Activated CD4-positive, alpha-beta T cell treated with anti-CD3 and anti-CD28 coated beads for 48 hours (primary cell): ENCODE data around the gene RMC1.
"Not testable (repeated sequence)": the region's sequence is repeated elsewhere in the genome, so short reads cannot be mapped to it uniquely, and the experiment has no call there.

ENCODE experiments used
- DNase-seq: peaks from one replicate; pipeline ENCODE4 v3.0.0-alpha.2; 2020

The RMC1 gene

DNA sequence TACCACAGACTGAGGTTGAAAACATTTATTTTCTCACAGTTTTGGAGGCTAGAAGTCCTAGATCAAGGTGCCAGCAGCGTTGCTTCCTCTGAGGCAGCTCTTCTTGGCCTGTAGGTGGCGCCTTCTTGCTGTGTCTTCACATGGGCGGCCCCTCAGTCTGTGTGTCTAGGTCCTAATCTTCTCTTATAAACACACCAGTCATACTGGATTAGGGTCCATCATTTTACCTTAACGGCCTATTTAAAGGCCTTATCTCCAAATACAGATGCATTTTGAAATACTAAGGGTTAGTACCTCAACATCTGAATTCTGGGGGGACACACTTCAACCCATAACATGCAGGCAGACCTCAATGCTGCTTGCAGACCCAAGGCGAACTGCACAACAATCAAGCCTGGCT is 4.4 kb upstream of the RMC1 start:
- DNase-seq = peak; percentile 79

DNA sequence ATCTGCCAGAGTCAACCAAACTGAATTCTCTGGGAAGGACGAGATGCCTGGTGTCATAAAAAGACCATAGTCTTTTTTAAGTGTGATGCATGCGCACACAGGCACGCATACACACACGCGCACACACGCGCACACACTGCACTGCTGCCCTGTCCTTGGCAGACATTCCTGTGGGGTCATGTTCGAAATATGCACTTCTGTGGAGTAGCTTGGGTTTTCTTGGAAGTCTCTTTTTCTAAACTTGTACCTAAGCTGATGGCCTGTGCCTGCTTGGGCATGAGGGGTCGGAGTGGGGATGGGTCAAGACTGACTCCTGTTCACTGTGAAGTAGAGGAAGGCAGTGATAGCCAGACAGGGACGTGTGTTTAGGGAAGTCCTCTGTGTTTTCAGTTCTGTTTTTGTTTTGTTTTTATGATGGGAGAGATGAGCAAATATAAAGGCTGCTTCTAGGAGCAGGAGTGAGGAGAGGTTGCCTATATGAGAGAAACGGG is 4.0 kb upstream of the RMC1 start:
- DNase-seq = no peak

DNA sequence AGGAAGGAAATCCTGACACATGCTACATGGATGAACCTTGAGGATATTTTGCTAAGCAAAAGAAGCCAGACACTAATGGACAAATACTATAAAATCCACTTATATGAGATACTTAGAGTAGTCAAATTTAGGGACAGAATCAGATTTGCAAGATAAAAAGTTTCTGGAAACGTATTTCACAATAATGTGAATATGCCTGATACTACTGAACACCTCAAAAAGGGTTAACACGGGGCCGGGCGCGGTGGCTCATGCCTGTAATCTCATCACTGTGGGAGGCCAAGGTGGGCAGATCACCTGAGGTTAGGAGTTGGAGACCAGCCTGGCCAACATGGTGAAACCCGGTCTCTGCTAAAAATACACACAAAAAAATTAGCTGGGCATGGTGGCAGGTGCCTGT is 1.7 kb upstream of the RMC1 start:
- no peak for DNase-seq

DNA sequence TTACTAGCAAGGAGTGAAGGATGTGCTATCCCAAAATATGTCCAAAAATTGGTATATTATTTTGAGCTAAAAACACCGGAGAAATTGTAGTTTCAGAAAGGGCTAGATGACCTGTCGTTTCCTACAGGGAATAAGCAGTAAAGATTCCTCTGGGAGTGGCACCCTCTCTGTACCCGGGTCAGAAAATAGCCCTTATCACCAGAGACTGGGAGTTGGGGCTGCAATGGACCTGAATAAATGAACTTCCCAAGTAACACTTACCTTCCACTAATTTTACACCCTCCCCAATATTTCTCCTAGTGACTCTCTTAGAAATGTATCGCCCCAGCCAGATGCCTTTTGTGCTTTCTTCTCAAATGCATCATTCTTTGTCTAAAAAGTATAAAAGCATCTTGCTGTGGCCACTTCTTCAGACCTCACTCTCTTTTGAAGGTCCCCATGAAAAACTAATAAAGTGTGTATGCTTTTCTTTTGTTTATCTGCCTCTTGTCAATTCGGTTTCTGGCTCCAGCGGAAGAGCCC is 734 bp upstream of the RMC1 start:
- no peak for DNase-seq

DNA sequence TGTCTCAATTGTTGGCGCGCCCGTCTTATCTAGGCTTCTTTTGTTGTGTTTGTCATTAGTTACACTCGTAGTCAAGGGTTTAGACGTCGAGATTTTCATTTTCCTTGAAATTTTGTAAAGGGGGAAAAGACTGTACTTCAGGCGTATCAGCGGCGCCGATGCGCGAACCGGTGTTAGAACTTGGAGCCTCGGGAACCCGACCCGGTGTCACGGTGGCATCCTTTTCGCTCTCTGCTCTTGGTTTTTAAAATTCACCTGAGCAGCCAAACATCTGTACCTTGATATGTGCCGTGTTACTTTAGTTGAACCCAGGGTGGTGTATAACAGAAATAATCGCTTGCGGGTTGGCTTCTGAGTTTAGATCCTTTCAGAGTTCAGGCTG is 643 bp downstream of the RMC1 start:
- no peak for DNase-seq

DNA sequence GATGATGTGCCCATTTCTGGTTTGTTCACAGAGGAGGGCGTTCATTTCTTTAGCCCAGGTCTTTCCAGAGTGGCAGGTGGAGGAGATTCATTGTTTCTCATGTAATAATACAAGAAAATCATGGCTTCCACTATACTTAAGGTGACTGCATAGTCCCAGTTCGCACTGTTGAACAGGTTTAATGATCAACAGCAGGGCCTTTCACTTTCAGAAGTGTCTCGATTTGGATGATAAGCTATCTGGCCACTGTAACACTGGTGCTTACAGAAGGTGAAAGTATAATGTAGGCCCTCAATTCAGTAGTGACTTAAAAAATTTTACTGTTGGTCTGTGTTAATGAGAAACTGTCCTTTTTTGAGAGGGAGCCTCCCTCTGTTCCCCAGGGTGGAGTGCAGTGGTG is 1.4 kb downstream of the RMC1 start:
- DNase-seq = no peak

DNA sequence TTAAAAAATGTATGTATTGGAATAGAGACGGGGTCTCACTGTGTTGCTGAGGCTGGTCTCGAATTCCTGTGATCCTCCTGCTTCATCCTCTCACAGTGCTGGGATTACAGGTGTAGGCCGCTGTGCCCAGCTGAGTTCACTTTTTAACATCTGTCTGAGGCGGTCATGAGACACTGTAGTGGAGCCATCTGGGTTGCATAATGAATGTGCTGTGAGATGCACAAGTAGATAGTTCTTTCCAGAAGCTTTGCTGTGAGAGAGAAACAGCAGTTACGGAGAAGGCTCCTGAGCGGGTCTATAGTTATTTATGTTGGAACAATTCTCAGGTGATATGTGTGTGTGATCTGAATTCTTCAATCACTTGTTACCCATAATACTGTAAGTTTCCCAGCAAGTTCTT is 3.1 kb downstream of the RMC1 start:
- DNase-seq = no peak

DNA sequence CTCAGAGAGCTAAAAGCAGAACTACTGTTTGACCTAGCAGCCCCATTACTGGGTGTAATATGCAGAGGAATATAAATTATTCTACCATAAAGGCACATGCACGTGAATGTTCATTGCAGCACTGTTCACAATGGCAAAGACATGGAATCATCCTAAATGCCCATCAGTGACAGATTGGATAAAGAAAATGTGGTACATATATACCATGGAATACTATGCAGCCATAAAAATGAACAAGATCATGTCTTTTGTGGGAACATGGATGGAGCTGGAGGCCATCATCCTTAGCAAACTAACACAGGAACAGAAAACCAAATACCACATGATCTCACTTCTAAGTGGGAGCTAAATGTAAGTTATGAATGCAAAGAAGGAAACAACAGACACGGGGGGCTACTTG is 7.6 kb downstream of the RMC1 start:
- DNase-seq = not testable (repeated sequence)

DNA sequence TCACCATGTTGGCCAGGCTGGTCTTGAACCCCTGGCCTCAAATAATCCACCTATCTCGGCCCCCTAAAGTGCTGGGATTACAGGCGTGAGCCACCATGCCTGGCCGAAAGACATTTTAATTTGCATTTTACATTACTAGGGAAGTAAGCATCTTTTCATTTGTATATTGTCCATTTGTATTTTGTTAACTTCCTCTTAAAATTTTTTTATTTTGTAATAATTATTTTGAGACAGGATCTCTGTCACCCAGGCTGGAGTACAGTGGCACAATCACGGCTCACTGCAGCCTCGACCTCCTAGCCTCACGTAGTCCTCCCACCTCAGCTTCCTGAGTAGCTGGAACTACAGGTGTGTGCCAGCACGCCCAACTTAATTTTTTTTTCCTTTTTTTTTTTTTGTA is 8.9 kb downstream of the RMC1 start:
- DNase-seq = not testable (repeated sequence)

DNA sequence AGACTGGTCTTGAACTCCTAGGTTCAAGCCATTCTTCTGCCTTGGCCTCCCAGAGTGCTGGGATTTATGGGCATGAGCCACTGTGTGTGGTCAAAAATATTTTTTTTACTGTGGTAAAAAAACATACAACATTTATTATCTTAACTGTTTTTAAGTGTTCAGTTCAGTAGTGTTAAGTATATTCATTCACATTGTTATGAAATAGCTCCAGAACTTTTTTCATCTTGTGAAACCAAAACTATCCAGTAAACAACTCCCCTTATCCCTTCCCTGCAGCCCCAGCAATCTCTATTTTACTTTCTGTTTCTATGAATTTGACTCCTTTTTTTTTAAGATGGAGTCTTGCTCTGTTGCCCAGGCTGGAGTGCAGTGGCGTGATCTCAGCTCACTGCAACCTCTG is 9.3 kb downstream of the RMC1 start:
- DNase-seq = no peak

DNA sequence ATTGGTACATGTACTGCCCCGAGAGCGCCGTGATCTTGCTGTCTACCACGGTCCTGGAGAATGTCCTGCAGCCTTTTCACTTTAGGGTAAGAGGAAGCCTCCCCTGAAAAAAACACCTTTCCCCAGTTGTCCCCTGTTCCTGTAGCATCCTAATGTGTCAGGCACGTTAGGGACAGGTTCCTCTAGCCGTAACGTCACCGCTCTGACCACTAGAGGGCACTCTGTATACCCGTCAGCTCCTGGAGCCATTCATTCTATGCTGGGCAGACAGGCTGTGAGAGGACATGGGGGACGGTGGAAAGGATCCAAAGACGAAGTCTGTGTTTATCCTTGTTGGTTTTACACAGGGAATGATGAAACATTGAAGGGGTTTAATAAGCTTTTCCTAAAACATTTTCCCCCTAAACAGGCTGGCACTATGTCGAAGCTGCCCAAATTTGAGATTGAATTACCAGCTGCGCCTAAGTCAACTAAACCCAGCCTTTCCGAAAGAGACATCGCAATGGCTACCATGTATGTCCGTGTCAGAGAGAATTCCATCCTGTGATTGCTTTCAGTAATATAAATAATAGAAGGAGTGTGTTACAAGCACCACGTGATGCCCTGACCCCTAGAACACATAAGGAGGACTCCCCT is 12.7 kb downstream of the RMC1 start:
- DNase-seq = peak; percentile 82

DNA sequence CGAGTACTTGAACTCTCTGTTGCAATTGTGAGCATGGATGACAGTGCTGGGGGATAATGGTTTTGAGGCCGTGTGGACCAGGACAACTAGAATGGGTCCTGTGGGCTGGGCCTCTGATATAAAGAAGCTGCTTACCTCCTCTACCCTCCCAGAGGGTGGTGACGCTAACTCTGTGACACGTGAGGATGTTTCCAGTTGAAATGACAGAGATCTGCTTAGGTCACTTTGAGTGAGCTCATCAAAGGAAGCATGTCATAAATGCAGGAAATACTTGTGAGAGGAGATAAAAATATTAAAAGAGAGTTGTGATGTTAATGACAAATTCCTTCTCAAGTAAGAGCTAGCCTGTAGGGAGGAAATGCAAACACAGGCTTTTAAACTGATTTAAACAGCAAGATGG is 16.4 kb downstream of the RMC1 start:
- no peak for DNase-seq

DNA sequence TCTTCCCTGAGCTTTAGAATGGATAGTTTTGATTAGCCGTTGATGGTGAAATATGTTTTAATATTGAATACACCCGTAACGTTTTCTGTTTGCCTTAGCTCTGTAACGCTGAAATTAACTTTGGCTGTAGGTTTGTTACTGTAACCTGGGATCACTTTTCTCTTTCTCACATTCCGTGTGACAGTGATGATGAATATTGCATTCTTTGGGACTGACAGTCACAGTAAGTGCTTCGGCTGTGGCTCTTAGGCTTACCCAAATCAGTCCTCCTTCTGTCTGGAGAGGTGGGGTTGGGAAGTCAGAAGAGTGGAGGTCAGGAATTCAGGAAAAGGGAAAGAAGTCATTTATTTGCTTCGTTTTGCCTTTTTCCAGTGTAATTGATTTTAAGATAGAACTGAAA is 18.0 kb downstream of the RMC1 start:
- DNase-seq = no peak

DNA sequence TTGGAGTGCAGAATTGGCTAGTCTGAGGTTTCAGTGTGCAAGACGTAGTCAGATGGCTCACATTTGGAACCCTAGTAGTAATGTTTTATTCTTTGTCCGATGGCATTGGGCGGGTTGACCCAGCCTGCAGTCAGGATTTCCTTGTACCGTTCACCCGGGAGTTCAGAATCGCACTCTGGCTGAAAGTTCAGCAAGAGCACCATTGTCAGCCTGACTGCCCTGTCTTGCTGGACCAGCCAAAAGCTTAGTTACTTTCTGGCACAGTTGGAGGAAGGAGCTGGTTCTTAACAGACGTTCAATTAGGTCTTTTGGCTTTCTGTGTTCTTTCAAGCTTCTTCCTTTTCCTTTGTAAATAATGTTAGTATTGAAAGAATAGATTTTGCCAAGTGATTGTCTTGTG is 18.6 kb downstream of the RMC1 start:
- DNase-seq = no peak

DNA sequence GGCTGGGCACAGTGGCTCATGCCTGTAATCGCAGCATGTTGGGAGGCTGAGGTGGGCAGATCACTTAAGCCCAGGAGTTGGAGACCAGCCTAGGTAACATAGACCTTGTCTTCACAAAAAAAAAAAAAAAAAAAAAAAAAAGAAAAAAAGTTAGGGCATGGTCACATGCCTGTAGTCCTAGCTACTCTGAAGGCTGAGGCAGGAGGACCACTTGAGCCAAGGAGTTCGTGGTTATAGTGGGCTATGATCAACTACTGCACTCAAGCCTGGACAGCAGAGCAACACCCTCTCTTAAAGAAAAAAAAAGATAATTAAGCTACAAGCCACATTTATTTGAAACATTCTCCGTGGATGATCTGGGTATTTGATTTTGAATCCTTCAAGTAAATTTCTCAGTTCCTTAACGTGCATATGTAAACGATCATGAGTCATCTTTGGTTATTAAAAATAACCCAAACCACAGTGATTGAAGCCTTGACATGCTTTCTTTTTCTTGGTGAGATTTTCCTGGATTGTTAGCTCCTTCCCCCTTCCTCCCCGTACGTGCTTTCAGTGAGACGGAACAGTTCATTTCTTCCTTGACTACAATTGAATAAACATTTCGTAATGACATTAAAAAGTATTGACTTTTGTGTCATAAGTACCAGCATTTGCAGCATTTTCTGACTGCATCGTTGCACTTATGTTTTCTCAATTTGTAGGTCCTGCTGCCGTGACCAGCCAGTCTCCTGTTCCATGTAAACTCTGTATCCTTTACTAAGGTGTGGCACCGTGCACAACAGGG is 20.3 kb downstream of the RMC1 start:
- DNase-seq = no peak

DNA sequence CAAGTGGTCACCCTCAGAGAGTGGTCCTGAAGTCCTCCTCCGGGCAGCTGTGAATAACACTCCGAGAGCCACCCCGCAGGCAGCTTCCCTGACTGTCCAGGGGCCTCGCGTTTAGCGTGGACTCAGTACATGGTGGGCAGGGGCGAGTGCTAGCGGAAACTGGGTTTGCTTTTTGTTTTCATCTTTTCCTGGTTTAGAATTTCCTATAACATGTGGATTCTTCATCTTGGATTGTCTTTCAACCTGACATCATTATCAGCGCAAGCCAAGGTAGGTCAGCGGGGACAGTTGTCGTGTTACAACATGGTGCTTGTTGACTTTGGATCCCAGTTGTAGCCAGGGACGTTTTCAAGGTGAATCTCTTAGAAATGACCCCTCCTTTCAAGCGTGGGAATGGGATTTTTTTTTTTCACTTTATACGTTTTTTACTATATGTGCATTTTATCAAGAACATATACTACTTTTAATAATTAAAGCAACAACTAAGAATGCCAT is 20.9 kb downstream of the RMC1 start:
- no peak for DNase-seq

DNA sequence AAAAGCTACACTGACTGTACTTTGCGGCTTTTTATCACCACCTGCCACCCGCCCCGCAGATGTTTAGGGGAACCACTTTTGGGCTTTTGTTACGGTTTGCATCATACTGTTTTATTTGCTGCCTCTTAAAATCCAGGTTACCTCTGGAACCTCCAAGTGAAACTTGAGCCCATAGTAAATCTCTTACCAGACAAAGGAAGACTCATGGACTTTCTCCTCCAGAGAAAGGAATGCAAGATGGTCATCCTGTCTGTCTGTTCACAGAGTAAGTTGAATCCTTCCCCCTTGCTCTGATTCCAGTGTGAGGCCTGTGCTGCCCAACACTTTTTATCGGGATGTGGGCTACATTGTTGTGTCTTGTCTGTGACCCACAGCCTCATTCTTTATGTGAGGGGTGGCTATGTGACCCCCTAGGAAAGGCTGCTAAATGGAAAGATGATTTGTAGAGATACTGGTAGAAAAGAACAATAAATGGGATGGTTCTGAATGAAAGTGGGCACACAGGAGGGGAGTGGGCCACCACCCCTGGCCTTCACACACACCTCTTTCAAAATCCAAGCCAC is 23.3 kb downstream of the RMC1 start:
- no peak for DNase-seq

DNA sequence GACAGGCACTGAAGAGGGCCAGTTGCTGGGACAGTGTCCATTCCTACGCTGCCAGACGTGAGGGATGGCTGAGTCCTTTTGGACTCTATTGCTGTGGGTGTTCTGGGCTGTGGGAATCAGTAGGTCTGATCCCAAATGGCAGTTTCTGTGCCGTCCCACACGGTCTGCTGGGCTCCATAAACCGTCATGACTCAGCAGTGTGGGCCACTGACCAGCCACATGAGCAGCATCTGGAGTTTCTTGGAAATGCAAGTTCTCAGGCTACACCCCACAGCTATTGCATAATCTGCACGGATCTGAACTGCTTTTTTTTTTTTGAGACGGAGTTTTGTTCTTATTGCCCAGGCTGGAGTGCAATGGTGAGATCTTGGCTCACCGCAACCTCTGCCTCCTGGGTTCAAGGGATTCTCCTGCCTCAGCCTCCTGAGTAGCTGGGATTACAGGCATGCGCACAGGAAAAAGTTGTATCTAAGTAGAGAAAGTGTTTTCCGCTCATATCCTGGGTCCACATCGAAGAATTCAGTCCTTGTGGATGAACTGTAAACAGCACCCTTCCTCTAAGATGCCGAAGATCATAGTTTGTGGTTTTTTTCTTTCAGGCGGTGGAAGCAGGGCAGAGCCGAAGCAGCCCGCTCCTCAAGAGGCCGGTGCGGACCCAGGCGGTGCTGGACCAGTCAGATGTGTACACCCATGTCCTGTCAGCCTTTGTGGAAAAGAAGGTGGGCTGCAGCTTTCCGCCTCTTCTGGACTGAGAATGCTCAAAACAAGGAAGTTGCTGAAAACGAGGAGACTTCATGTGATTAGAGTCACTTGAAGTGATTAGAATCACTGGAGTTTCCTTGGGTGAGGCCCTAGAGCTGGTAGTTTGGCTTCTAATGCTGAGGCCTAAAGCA is 25.5 kb downstream of the RMC1 start:
- DNase-seq = no peak

DNA sequence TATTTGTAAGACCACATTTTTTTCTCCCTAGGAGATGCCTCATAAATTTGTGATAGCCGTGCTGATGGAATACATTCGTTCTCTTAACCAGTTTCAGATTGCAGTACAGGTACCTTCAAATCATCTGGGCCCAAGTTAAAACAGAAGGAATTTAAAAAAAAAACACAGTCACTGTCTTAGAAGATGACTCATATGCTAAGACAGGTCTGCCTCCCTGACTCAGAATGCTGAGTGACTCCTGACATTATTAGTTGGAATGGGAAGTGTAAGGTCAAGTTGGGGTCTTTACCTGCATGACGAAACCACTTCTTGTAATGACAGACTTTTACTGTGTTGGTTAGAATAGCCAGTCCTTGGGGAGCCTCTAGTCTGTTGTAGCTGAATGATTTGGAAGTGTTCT is 26.3 kb downstream of the RMC1 start:
- no peak for DNase-seq

DNA sequence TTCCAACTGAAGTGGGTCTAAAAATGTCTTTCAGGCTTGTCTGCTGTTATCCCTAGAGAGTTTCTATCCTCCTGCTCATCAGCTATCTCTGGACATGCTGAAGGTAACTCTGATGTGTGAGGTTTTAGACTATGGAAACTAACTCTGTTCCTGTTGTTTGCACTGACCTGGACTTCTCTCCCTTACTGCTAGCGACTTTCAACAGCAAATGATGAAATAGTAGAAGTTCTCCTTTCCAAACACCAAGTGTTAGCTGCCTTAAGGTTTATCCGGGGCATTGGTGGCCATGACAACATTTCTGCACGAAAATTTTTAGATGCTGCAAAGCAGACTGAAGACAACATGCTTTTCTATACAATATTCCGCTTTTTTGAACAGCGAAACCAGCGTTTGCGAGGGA is 26.9 kb downstream of the RMC1 start:
- DNase-seq = no peak

DNA sequence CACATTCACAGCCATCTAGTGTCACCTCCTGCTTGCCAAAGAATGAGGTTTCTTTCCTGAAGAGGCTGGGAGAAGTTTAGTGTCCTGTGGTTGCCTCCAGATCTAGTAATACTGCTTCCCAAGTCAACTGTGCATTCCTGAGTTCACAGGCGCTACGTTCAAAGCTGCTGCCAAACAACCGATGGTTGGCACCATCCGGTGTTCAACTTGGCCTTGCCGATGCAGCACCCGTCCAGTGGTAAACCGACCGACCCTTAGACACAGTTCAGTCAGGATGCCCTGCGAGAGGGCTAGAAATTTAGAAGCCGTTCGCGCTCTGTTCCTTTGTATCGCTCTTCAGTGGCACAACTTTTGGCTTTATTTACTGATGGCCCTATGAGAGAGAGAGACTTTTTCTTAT is 28.6 kb downstream of the RMC1 start:
- no peak for DNase-seq

DNA sequence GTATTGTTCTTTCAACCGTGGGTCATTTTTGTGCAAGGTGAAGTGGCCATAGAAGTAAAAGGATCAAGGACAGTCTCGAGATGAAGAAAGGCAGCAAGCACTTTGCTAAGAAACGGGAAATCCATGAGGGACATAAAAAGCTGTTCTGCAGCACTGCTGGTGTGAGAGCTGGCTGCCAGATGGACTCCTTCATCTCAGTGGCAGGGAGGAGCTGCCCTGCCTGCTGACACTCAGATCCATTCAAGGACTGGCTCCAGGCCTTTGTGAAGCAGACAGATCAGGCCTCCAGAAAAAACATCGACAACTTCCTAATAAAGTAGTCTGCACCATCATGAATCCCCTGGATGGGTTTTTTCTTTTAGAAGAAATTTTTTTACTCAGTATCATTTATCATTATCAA is 29.5 kb downstream of the RMC1 start:
- no peak for DNase-seq

DNA sequence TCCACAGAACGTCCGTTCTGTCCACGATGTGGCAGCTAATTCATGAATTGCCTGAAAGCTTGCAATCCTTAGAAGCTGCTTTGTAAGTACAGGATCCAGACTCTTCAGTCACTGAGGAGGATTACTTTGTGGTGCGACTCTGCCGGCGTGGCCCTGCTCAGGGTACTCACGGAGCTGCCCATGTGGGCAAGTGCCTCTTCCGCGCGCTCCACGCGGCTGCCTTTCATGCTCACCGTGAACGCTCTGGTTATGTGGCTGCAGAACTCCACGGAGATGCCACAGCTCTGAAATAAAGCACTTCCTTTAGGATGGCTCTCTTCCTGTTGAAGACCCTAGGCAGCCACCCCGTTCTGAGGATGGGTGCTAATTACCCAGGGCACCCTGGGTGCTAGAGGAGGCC is 31.0 kb downstream of the RMC1 start:
- DNase-seq = no peak
